ENCODE measurements around the gene GNB1. TPM values are rescaled to one million over a fixed set of nuclear protein-coding genes. Genes with fewer than 3 reads are reported as not detected.

GNB1 gene
- total RNA-seq, 1 experiment from 2014 or later, result 400 TPM

- no peak overlapping the region for H3K4ac ChIP-seq (ENCODE audit: low read depth, low read length)
- H2AFZ ChIP-seq (ENCODE audit: low read length), result no peak overlapping the region
- no peak overlapping the region for H2BK5ac ChIP-seq (ENCODE audit: insufficient read length, low read length)
- no peak for TF ChIP-seq CTCF (conservative IDR thresholded peaks at IDR 0.05)
- H3K18ac ChIP-seq (ENCODE audit: insufficient read length, low read depth, low read length), result no peak overlapping the region
- H2BK12ac ChIP-seq (ENCODE audit: insufficient read length, low read depth, low read length), result no peak overlapping the region
- no peaks in the 10 kb centered on the region for H3K79me1 ChIP-seq (ENCODE audit: insufficient read depth, low read depth, low read length, poor library complexity, severe bottlenecking)
- H4K8ac ChIP-seq (replicated peaks; ENCODE audit: insufficient read length, low read depth, low read length), result no peak overlapping the region
- no peak overlapping the region for H2BK20ac ChIP-seq (ENCODE audit: low read depth, low read length, poor library complexity, severe bottlenecking)
- no peaks in the 10 kb centered on the region for H3K79me2 ChIP-seq (ENCODE audit: insufficient read depth, low read length)
- H3K23me2 ChIP-seq (ENCODE audit: insufficient read length, low read depth, low read length, poor library complexity, severe bottlenecking), result no peaks in the 10 kb centered on the region
- no peaks in the 10 kb centered on the region for H3K9me3 ChIP-seq (ENCODE audit: control insufficient read depth, low read depth, low read length)
- H2BK15ac ChIP-seq (ENCODE audit: low read depth, low read length), result no peak overlapping the region
- H3K9ac ChIP-seq (ENCODE audit: extremely low read depth, insufficient read length, low read length), result no peak overlapping the region
- no peak overlapping the region for H3K14ac ChIP-seq (ENCODE audit: insufficient read depth, low read length)
- Mint-ChIP-seq H3K9me3 (no peaks in the 10 kb centered on the region), H3K27ac (peak overlapping the region in 1 of 3 experiments; percentile 69; a peak in 2 of 7 replicates), H3K4me1 (no peaks in the 10 kb centered on the region), H3K4me3 (no peak overlapping the region), H3K36me3 (ENCODE audit: insufficient read depth in 1 of 3, low read depth in 3 of 3) (peaks cover 32 to 72% (median 48%) of the 10 kb centered on the region in 3 experiments; a peak in 6 of 7 replicates), H3K27me3 (ENCODE audit: low read depth) (no peaks in the 10 kb centered on the region)
- H3K56ac ChIP-seq (ENCODE audit: insufficient read length, low read depth, low read length), result no peak overlapping the region
- H3K27ac ChIP-seq (ENCODE audit: insufficient read length, low read depth, low read length), result no peak overlapping the region
- H3K23ac ChIP-seq (ENCODE audit: insufficient read length, low read depth, low read length), result no peak overlapping the region
- H4K20me1 ChIP-seq (ENCODE audit: control insufficient read depth, insufficient read depth, insufficient read length), result no peaks in the 10 kb centered on the region
- no peaks in the 10 kb centered on the region for H3K27me3 ChIP-seq (ENCODE audit: insufficient read depth, low read length)
- H3K4me2 ChIP-seq (ENCODE audit: insufficient read depth, insufficient read length, low read length), result no peak overlapping the region
- H3K4me1 ChIP-seq (ENCODE audit: insufficient read depth, low read length), result no peaks in the 10 kb centered on the region
- H2BK120ac ChIP-seq (ENCODE audit: low read depth, low read length, poor library complexity, severe bottlenecking), result no peak overlapping the region
- no peak overlapping the region for H3T11ph ChIP-seq (ENCODE audit: low read length)
- H4K91ac ChIP-seq (ENCODE audit: insufficient read length, low read depth, low read length), result no peak overlapping the region
- WGBS (ENCODE audit: extremely low coverage, insufficient read length, low lambda C conversion rate), result no CpG with 5 or more reads among the region's 10 CpGs
- H4K5ac ChIP-seq (ENCODE audit: insufficient read length, low read depth, low read length), result no peak overlapping the region
- H2AK5ac ChIP-seq (ENCODE audit: insufficient read length, low read length), result no peak overlapping the region
- no peak for DNase-seq
Observed at GRCh38 chr1:1808206-1808605, 82.7 kb downstream of the GNB1 start.

All from H9 (cell line).